ENCODE measurements around the gene TRAF3. TPM values are rescaled to one million over a fixed set of nuclear protein-coding genes. Genes with fewer than 3 reads are reported as not detected.

The TRAF3 gene
- total and polyA plus RNA-seq, 12 donors: 2.3 to 15.6 (median 10.2) TPM

GRCh38 chr14:102729825-102730224 lies 47.4 kb upstream of the TRAF3 start:
- WGBS, 2 donors: 95 to 96% methylated on average over 8 of the region's 8 CpGs

GRCh38 chr14:102731101-102731870 lies 46.0 kb upstream of the TRAF3 start:
- no peak overlapping the region for H3K4me3 ChIP-seq
- H3K9me3 ChIP-seq: no peaks in the 10 kb centered on the region
- ATAC-seq (peak in 2 of 8 donors; percentile 18 to 41), DNase-seq (no peak)
- no peak for TF ChIP-seq CTCF (IDR thresholded peaks at IDR 0.05)
- H3K27ac ChIP-seq: no peak overlapping the region
- intact Hi-C loops (cut with DNase I): no loop called here
- H3K4me1 ChIP-seq: no peaks in the 10 kb centered on the region
- 92 to 96% methylated on average over 15 of the region's 15 CpGs for WGBS, 2 donors
- no peaks in the 10 kb centered on the region for H3K27me3 ChIP-seq
- H3K36me3 ChIP-seq: peaks cover 0 to 48% (median 16%) of the 10 kb centered on the region in 9 donors

More at GRCh38 chr14:102729825-102730224, 47.4 kb upstream of the TRAF3 start:
- Histone ChIP-seq H3K27ac (no peak overlapping the region), H3K9me3 (no peaks in the 10 kb centered on the region), H3K27me3 (no peaks in the 10 kb centered on the region), H3K36me3 (peaks cover 0 to 63% (median 16%) of the 10 kb centered on the region in 9 donors), H3K4me1 (no peaks in the 10 kb centered on the region), H3K4me3 (no peak overlapping the region)
- intact Hi-C loops (cut with DNase I): no loop called here
- ATAC-seq: no peak
- DNase-seq: no peak
- no peak for TF ChIP-seq CTCF (IDR thresholded peaks at IDR 0.05)

GRCh38 chr14:102731871-102732800 lies 45.1 kb upstream of the TRAF3 start:
- no peak for TF ChIP-seq CTCF (IDR thresholded peaks at IDR 0.05)
- Histone ChIP-seq H3K27ac (no peak overlapping the region), H3K4me1 (no peaks in the 10 kb centered on the region), H3K9me3 (no peaks in the 10 kb centered on the region), H3K4me3 (no peak overlapping the region), H3K36me3 (peaks cover 0 to 44% (median 7%) of the 10 kb centered on the region in 9 donors), H3K27me3 (no peaks in the 10 kb centered on the region)
- intact Hi-C loops (cut with DNase I): no loop called here
- DNase-seq: no peak
- ATAC-seq: peak in 1 of 8 donors; percentile 47
- WGBS, 2 donors: 95 to 96% methylated on average over 13 of the region's 13 CpGs

GRCh38 chr14:102732924-102733323 lies 44.3 kb upstream of the TRAF3 start:
- no peak for TF ChIP-seq CTCF (IDR thresholded peaks at IDR 0.05)
- Histone ChIP-seq H3K4me1 (no peaks in the 10 kb centered on the region), H3K27me3 (no peaks in the 10 kb centered on the region), H3K27ac (no peak overlapping the region), H3K9me3 (no peaks in the 10 kb centered on the region), H3K36me3 (peaks cover 0 to 43% (median 7%) of the 10 kb centered on the region in 9 donors), H3K4me3 (no peak overlapping the region)
- ATAC-seq: no peak
- intact Hi-C loops (cut with DNase I): no loop called here
- DNase-seq: no peak
- WGBS, 2 donors: 96 to 98% methylated on average over 10 of the region's 10 CpGs
